KMS-11 (cell line): ENCODE data around the gene BABAM1.

ENCODE experiments used
- H2AFZ ChIP-seq: fragments of 200-600 bp; sonication (generic); 2 replicates; pipeline ENCODE4 v1.6.1; 2016; ENCODE audit warnings: antibody characterized with exemption, mixed run types, low read depth
- H3K27ac ChIP-seq: fragments of 200-600 bp; sonication (generic); 2 replicates; pipeline ENCODE4 v1.6.1; 2016; ENCODE audit warnings: mild to moderate bottlenecking, mixed run types
- H3K27me3 ChIP-seq: fragments of 200-600 bp; sonication (generic); 2 replicates; pipeline ENCODE4 v1.6.1; 2017; ENCODE audit warnings: mild to moderate bottlenecking, low read depth, mixed run types, moderate library complexity; ENCODE audit not compliant: insufficient read depth
- H3K36me3 ChIP-seq: fragments of 200-600 bp; sonication (generic); 2 replicates; pipeline ENCODE4 v1.6.1; 2017; ENCODE audit warnings: mild to moderate bottlenecking, mixed run types; ENCODE audit not compliant: insufficient read depth
- H3K4me1 ChIP-seq: fragments of 200-600 bp; sonication (generic); 2 replicates; pipeline ENCODE4 v1.6.1; 2016; ENCODE audit warnings: mild to moderate bottlenecking, low read depth, mixed run types; ENCODE audit not compliant: poor library complexity, severe bottlenecking
- H3K4me2 ChIP-seq: fragments of 200-600 bp; sonication (generic); 2 replicates; pipeline ENCODE4 v1.7.0; 2016; ENCODE audit warnings: mild to moderate bottlenecking, mixed run types
- H3K4me3 ChIP-seq: fragments of 200-600 bp; sonication (generic); IDR thresholded peaks from 2 replicates; pipeline ENCODE4 v1.6.1; 2017; ENCODE audit warnings: low read depth, low read length, mixed read lengths; ENCODE audit not compliant: insufficient read depth
- H3K79me2 ChIP-seq: fragments of 200-600 bp; sonication (generic); 2 replicates; pipeline ENCODE4 v1.6.1; 2016; ENCODE audit warnings: low read depth, mixed run types; ENCODE audit not compliant: insufficient read depth
- H3K9ac ChIP-seq: fragments of 200-600 bp; sonication (generic); 2 replicates; pipeline ENCODE4 v1.6.1; 2016; ENCODE audit warnings: mild to moderate bottlenecking, mixed run types
- H4K20me1 ChIP-seq: fragments of 200-600 bp; sonication (generic); 2 replicates; pipeline ENCODE4 v1.6.1; 2016; ENCODE audit warnings: mild to moderate bottlenecking, mixed run types; ENCODE audit not compliant: insufficient read depth
- TF ChIP-seq, protein P1 (sequence below): fragments of 200-600 bp; sonication (generic); conservative IDR thresholded peaks from 2 replicates; pipeline ENCODE4 v1.6.1; 2017; ENCODE audit warnings: low read depth, mild to moderate bottlenecking, antibody characterized with exemption, low read length, moderate library complexity, mixed read lengths

The BABAM1 gene

DNA sequence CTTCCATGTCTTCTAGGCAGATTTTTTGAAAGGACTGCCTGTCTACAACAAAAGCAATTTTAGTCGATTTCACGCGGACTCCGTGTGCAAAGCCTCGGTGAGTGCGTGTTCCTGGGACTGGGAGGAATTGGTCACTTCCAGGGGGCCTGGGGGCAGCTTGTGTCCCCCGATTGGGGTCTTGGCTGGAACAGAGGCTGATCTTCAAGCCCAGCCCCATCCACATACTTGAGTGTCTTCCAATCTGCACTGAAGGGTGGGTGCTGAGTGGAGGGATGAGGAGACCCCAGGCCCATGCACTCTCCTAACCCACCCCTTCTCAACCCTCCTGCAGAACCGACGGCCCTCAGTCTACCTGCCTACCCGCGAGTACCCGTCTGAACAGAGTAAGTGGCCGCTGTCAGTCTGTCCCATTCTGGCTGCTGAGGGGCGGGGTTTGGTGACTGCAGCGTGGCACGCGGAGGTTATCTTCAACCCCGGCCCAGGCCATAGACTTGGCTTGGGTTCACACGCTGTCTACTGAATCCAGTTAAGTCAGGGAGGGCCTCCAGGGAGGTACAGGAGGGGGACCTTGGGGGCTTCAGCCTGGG lies 46.9 kb downstream of the BABAM1 start:
- Histone ChIP-seq H4K20me1 (no peaks in the 10 kb centered on the region), H3K27me3 (no peaks in the 10 kb centered on the region), H3K4me2 (no peak overlapping the region), H2AFZ (no peak overlapping the region), H3K4me1 (peaks cover 12% of the 10 kb centered on the region), H3K79me2 (peaks cover 19% of the 10 kb centered on the region), H3K36me3 (no peaks in the 10 kb centered on the region), H3K9ac (no peak overlapping the region), H3K27ac (no peak overlapping the region), H3K4me3 (no peak overlapping the region)
- TF ChIP-seq, protein P1, sequence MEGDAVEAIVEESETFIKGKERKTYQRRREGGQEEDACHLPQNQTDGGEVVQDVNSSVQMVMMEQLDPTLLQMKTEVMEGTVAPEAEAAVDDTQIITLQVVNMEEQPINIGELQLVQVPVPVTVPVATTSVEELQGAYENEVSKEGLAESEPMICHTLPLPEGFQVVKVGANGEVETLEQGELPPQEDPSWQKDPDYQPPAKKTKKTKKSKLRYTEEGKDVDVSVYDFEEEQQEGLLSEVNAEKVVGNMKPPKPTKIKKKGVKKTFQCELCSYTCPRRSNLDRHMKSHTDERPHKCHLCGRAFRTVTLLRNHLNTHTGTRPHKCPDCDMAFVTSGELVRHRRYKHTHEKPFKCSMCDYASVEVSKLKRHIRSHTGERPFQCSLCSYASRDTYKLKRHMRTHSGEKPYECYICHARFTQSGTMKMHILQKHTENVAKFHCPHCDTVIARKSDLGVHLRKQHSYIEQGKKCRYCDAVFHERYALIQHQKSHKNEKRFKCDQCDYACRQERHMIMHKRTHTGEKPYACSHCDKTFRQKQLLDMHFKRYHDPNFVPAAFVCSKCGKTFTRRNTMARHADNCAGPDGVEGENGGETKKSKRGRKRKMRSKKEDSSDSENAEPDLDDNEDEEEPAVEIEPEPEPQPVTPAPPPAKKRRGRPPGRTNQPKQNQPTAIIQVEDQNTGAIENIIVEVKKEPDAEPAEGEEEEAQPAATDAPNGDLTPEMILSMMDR, result no peak

DNA sequence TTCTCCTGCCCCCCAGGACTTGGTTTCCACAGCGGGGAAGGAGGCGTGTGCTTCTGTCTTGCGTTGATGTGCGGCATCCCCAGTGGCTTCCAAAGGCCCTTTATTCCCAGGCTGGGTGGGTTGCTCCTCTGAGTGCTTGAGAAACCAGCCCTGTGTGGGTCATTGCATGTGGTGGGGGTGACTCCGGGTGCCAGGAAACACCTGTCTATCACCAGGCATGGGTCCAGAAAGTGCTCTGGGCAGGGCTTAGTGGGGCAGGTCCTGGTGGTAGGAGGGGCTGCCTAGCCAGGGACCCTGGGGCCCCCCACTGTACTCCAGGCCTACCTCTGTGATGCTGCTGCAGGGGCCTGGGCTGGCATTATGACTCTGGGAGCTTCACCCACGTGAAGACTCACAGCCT lies 51.7 kb downstream of the BABAM1 start:
- no peak overlapping the region for H3K9ac ChIP-seq
- no peak overlapping the region for H2AFZ ChIP-seq
- no peaks in the 10 kb centered on the region for H3K36me3 ChIP-seq
- H4K20me1 ChIP-seq, result no peaks in the 10 kb centered on the region
- H3K27me3 ChIP-seq, result no peaks in the 10 kb centered on the region
- no peak overlapping the region for H3K4me2 ChIP-seq
- no peak overlapping the region for H3K4me3 ChIP-seq
- H3K79me2 ChIP-seq, result no peaks in the 10 kb centered on the region
- no peaks in the 10 kb centered on the region for H3K4me1 ChIP-seq
- TF ChIP-seq, protein P1, result no peak
- H3K27ac ChIP-seq, result no peak overlapping the region

DNA sequence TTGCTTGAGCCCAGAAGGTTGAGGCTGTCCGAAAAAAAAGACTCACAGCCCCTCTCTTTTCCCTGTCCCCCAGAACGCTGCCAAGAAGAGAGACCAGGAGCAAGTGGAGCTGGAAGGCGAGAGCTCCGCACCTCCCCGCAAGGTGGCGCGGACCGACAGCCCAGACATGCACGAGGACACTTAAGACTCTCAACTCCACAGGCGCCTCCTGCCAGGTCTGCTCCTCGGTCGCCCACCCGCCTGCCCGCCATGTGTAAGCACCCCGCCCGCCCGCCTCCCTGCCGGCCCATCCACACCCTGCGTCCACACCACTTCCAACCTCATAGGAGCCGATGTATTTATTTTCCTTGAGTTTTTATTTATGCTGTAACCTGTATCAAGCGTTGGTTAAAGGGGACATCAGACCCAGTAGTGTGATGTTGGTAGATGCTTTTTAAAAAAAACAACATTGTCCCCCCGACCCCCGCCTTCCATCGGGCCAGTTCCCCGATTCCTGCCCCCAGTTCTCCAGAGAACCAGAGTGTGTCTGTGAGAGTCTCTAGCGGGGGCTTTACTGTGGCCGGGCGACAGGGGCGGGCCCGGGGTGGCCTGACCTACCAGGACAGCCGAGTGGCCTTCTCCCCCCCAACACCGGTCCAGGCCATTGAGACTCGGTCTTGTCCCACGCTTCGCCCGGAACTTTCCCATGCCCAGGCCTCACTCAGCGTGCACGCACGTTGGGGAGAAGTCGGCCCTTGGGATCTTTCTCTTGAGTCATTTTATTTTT lies 52.4 kb downstream of the BABAM1 start:
- Histone ChIP-seq H3K79me2 (no peaks in the 10 kb centered on the region), H4K20me1 (no peaks in the 10 kb centered on the region), H2AFZ (no peak overlapping the region), H3K36me3 (no peaks in the 10 kb centered on the region), H3K4me3 (no peak overlapping the region), H3K9ac (no peak overlapping the region), H3K27ac (no peak overlapping the region), H3K4me1 (no peaks in the 10 kb centered on the region), H3K4me2 (no peak overlapping the region), H3K27me3 (no peaks in the 10 kb centered on the region)
- TF ChIP-seq, protein P1, result no peak

DNA sequence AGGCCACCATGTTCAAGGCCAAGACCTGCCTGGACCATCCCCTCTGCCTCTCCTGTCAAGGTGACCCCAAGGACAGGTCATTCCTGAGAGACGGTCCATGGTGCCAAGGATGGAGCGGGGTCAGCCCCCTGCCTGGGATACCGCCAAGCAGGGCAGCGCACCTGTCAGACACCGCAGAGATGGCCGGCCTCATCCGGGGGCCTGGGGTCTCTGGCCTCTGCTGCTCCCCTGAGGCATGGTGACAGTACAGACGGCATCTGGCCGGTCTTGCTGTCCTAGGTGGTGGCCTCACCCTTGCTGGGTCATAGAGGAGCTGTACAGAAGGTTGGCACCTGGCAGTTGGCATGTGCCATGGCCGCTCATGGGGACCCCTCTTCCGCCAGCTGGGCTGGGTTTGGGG lies 53.2 kb downstream of the BABAM1 start:
- no peaks in the 10 kb centered on the region for H3K27me3 ChIP-seq
- H3K79me2 ChIP-seq, result no peaks in the 10 kb centered on the region
- no peak overlapping the region for H3K27ac ChIP-seq
- H4K20me1 ChIP-seq, result no peaks in the 10 kb centered on the region
- H2AFZ ChIP-seq, result no peak overlapping the region
- no peaks in the 10 kb centered on the region for H3K4me1 ChIP-seq
- no peak overlapping the region for H3K4me2 ChIP-seq
- TF ChIP-seq, protein P1, result no peak
- H3K36me3 ChIP-seq, result no peaks in the 10 kb centered on the region
- H3K4me3 ChIP-seq, result no peak overlapping the region
- H3K9ac ChIP-seq, result no peak overlapping the region
